Liver (tissue), 9 donors: ENCODE measurements around the gene MARS1. TPM values are rescaled to one million over a fixed set of nuclear protein-coding genes. Genes with fewer than 3 reads are reported as not detected.

Experiments
- DNase-seq: peaks from one replicate; pipeline ENCODE4 v3.0.0-alpha.2; 2017; ENCODE audit warnings: low spot score
- H3K27ac ChIP-seq, 2 donors: one replicate each; pipeline ENCODE4 v1.7.0; 2013; ENCODE audit warnings: inconsistent platforms in 2 of 2, low read length in 2 of 2, control low read depth in 1 of 2, low read depth in 1 of 2, mild to moderate bottlenecking in 1 of 2
- H3K27me3 ChIP-seq, 4 donors: one replicate each; pipeline versions ENCODE4 v1.6.1 to v1.7.0; 2013; ENCODE audit warnings: low read length in 3 of 4, inconsistent platforms in 1 of 4, mild to moderate bottlenecking in 1 of 4, moderate library complexity in 1 of 4; ENCODE audit not compliant: control insufficient read depth in 4 of 4, insufficient read depth in 4 of 4
- H3K36me3 ChIP-seq, 4 donors: one replicate each; pipeline versions ENCODE4 v1.6.1 to v1.7.0; 2013; ENCODE audit warnings: low read length in 3 of 4, mild to moderate bottlenecking in 3 of 4, low read depth in 1 of 4, moderate library complexity in 1 of 4; ENCODE audit not compliant: control insufficient read depth in 4 of 4, insufficient read depth in 3 of 4
- H3K4me1 ChIP-seq, 4 donors: one replicate each; pipeline versions ENCODE4 v1.6.1 to v1.7.0; 2013; ENCODE audit warnings: low read length in 3 of 4, mild to moderate bottlenecking in 3 of 4, moderate library complexity in 1 of 4; ENCODE audit not compliant: control insufficient read depth in 4 of 4, insufficient read depth in 4 of 4
- H3K4me3 ChIP-seq, 3 donors: one replicate each; pipeline versions ENCODE4 v1.6.1 to v1.7.0; 2013; ENCODE audit warnings: low read length in 3 of 3, control low read depth in 1 of 3, low read depth in 1 of 3, mild to moderate bottlenecking in 1 of 3
- H3K9ac ChIP-seq, 2 donors: one replicate each; pipeline ENCODE4 v1.7.0; 2013; ENCODE audit warnings: low read length in 2 of 2, mild to moderate bottlenecking in 2 of 2, moderate library complexity in 2 of 2, control low read depth in 1 of 2, low read depth in 1 of 2
- H3K9me3 ChIP-seq, 4 donors: one replicate each; pipeline versions ENCODE4 v1.6.1 to v1.7.0; 2013; ENCODE audit warnings: low read length in 3 of 4; ENCODE audit not compliant: control insufficient read depth in 4 of 4
- ATF3 ChIP-seq: IDR thresholded peaks from 2 replicates; pipeline ENCODE4 v1.6.1; 2016; ENCODE audit warnings: antibody characterized with exemption
- CTCF ChIP-seq: fragments of 150-350 bp; IDR thresholded peaks from 2 replicates; pipeline ENCODE4 v1.5.1; 2017; ENCODE audit warnings: improper control_type of control experiment, low read depth, low read length; ENCODE audit not compliant: missing input control
- EGR1 ChIP-seq, 2 donors: IDR thresholded peaks; 2 replicates each; pipeline ENCODE4 v1.6.1; 2016 to 2018; ENCODE audit warnings: antibody characterized with exemption in 2 of 2, low read depth in 2 of 2
- FOXA1 ChIP-seq: IDR thresholded peaks from 2 replicates; pipeline ENCODE4 v1.6.1; 2016; ENCODE audit warnings: antibody characterized with exemption
- FOXA2 ChIP-seq: IDR thresholded peaks from 2 replicates; pipeline ENCODE4 v1.6.1; 2016; ENCODE audit warnings: antibody characterized with exemption
- GABPA ChIP-seq, 2 donors: IDR thresholded peaks in 1 of 2; conservative IDR thresholded peaks in 1 of 2; 2 replicates each; pipeline ENCODE4 v1.6.1; 2016; ENCODE audit warnings: antibody characterized with exemption in 2 of 2, mild to moderate bottlenecking in 1 of 2, moderate library complexity in 1 of 2
- HNF4A ChIP-seq, 2 donors: conservative IDR thresholded peaks; 2 replicates each; pipeline ENCODE4 v1.6.1; 2016; ENCODE audit warnings: antibody characterized with exemption in 2 of 2, mild to moderate bottlenecking in 2 of 2
- JUND ChIP-seq, 2 donors: IDR thresholded peaks; 2 replicates each; pipeline ENCODE4 v1.6.1; 2016; ENCODE audit warnings: antibody characterized with exemption in 2 of 2
- NR2F2 ChIP-seq: IDR thresholded peaks from 2 replicates; pipeline ENCODE4 v1.6.1; 2016; ENCODE audit warnings: antibody characterized with exemption
- RAD21 ChIP-seq, 2 donors: IDR thresholded peaks; 2 replicates each; pipeline ENCODE4 v1.6.1; 2016; ENCODE audit warnings: antibody characterized with exemption in 2 of 2, mild to moderate bottlenecking in 2 of 2
- REST ChIP-seq: IDR thresholded peaks from 2 replicates; pipeline ENCODE4 v1.6.1; 2016; ENCODE audit warnings: antibody characterized with exemption, mild to moderate bottlenecking
- RXRA ChIP-seq, 2 donors: IDR thresholded peaks; 2 replicates each; pipeline ENCODE4 v1.6.1; 2017 to 2018; ENCODE audit warnings: antibody characterized with exemption in 2 of 2, mild to moderate bottlenecking in 1 of 2
- SP1 ChIP-seq: IDR thresholded peaks from 2 replicates; pipeline ENCODE4 v1.6.1; 2018; ENCODE audit warnings: antibody characterized with exemption, mild to moderate bottlenecking
- TAF1 ChIP-seq: conservative IDR thresholded peaks from 2 replicates; pipeline ENCODE4 v1.6.1; 2016; ENCODE audit warnings: antibody characterized with exemption, mild to moderate bottlenecking
- YY1 ChIP-seq: IDR thresholded peaks from 2 replicates; pipeline ENCODE4 v1.6.1; 2016; ENCODE audit warnings: antibody characterized with exemption, mild to moderate bottlenecking
- ZBTB33 ChIP-seq: IDR thresholded peaks from 2 replicates; pipeline ENCODE4 v1.6.1; 2016; ENCODE audit warnings: antibody characterized with exemption
- WGBS: extraction: QIAGEN DNeasy Blood & Tissue Kit; methylation state at CpG from one replicate; pipeline ENCODE4 v1.1.7; 2013; 5-methylcytosine and 5-hydroxymethylcytosine counted together
- polyA plus RNA-seq, 2 donors: library from polyadenylated mRNA; stranded (reverse) in 1 of 2; unstranded in 1 of 2; fragments of 200-250 nt in 1 of 2; fragments of >200 nt in 1 of 2; fragmentation: Nextera tagmentation in 1 of 2; extraction: Ambion mirVana in 1 of 2; gene quantifications; one replicate each; pipeline versions ENCODE4 v1.2.1 to v1.2.3, GENCODE V29; 2013 to 2015
- total RNA-seq, 2 donors: library from RNA; depleted of rRNA; stranded (reverse); fragments of >200 nt; gene quantifications; one replicate each; pipeline ENCODE4 v1.2.3, GENCODE V29; 2014
- donor health status: healthy.
- donor health status: healthy.
- donor health status: healthy.
- donor health status: healthy.
- donor health status: healthy.

MARS1 gene
- total and polyA plus RNA-seq, 4 donors = 43.9 to 83.3 (median 56.0) TPM

GRCh38 chr12:57481671-57482070 lies 6.2 kb upstream of the MARS1 start:
- no peak overlapping the region for H3K27ac ChIP-seq
- TF ChIP-seq CTCF (no peak), SP1 (no peak), NR2F2 (no peak), ATF3 (no peak), ZBTB33 (no peak), GABPA (IDR thresholded peaks at IDR 0.05 in 1 of 2, conservative IDR thresholded peaks at IDR 0.05 in 1 of 2) (no peak), HNF4A (conservative IDR thresholded peaks at IDR 0.05) (no peak), FOXA1 (no peak), FOXA2 (no peak), EGR1 (IDR thresholded peaks at IDR 0.05; ENCODE audit: low read depth in 2 of 2) (no peak)
- WGBS = 87% methylated on average over 1 of the region's 1 CpG
- no peak overlapping the region for H3K9ac ChIP-seq
- no peaks in the 10 kb centered on the region for H3K27me3 ChIP-seq
- no peaks in the 10 kb centered on the region for H3K36me3 ChIP-seq
- H3K4me3 ChIP-seq = no peak overlapping the region
- DNase-seq = no peak
- H3K9me3 ChIP-seq = no peaks in the 10 kb centered on the region
- H3K4me1 ChIP-seq = no peaks in the 10 kb centered on the region

- H3K36me3 ChIP-seq = no peaks in the 10 kb centered on the region
- H3K27ac ChIP-seq = no peak overlapping the region
- no peak for DNase-seq
- H3K27me3 ChIP-seq = no peaks in the 10 kb centered on the region
- peaks cover 0 to 6% (median 3%) of the 10 kb centered on the region in 4 donors for H3K4me1 ChIP-seq
- 75% methylated on average over 5 of the region's 5 CpGs for WGBS
- no peak for TF ChIP-seq YY1
- no peak for TF ChIP-seq RXRA (IDR thresholded peaks at IDR 0.05)
- TF ChIP-seq ZBTB33 = no peak
- no peak for TF ChIP-seq TAF1
- TF ChIP-seq CTCF = no peak
- no peak for TF ChIP-seq FOXA2
- no peak for TF ChIP-seq JUND (IDR thresholded peaks at IDR 0.05)
- TF ChIP-seq SP1 = no peak
- TF ChIP-seq GABPA (IDR thresholded peaks at IDR 0.05 in 1 of 2, conservative IDR thresholded peaks at IDR 0.05 in 1 of 2) = no peak
- TF ChIP-seq REST = no peak
- TF ChIP-seq HNF4A (conservative IDR thresholded peaks at IDR 0.05) = no peak
- no peak for TF ChIP-seq RAD21 (IDR thresholded peaks at IDR 0.05)
- no peak for TF ChIP-seq FOXA1
- TF ChIP-seq ATF3 = no peak
- TF ChIP-seq NR2F2 = no peak
- H3K9ac ChIP-seq = no peak overlapping the region
- no peak overlapping the region for H3K4me3 ChIP-seq
- H3K9me3 ChIP-seq = no peaks in the 10 kb centered on the region
Measured at GRCh38 chr12:57483466-57483865, 4.4 kb upstream of the MARS1 start.
